CD4-positive, alpha-beta memory T cell (primary cell): ENCODE results near the gene HS1BP3. TPM values are rescaled to one million over a fixed set of nuclear protein-coding genes. Genes with fewer than 3 reads are reported as not detected.

ENCODE experiments used
- CTCF ChIA-PET: fragments of 350-600 bp; sonication (Branson Sonifier 250); formaldehyde crosslinking; loops from one replicate; lab custom pipeline; 2021; ENCODE audit warnings: inconsistent platforms; ENCODE audit not compliant: partially characterized antibody; lab: Charles Lee
- POLR2A ChIA-PET: fragments of 350-600 bp; sonication (Branson Sonifier 250); formaldehyde crosslinking; loops from one replicate; lab custom pipeline; 2021; ENCODE audit not compliant: partially characterized antibody; lab: Charles Lee
- DNase-seq, 5 donors: peaks; one replicate each; pipeline versions ENCODE4 v3.0.0 to v3.0.0-alpha.2; 2020 to 2022; ENCODE audit warnings: mixed read lengths in 1 of 5
- H3K27ac ChIP-seq: one replicate; pipeline ENCODE4 v1.7.0; 2013; ENCODE audit warnings: low read depth, low read length
- H3K27me3 ChIP-seq: 2 replicates; pipeline ENCODE4 v1.7.0; 2013; ENCODE audit warnings: mild to moderate bottlenecking, low read length, moderate library complexity; ENCODE audit not compliant: insufficient read depth
- H3K36me3 ChIP-seq: 2 replicates; pipeline ENCODE4 v1.7.0; 2013; ENCODE audit warnings: mild to moderate bottlenecking, low read length, moderate library complexity; ENCODE audit not compliant: insufficient read depth
- H3K4me1 ChIP-seq: 2 replicates; pipeline ENCODE4 v1.7.0; 2013; ENCODE audit warnings: mild to moderate bottlenecking, low read length, moderate library complexity; ENCODE audit not compliant: insufficient read depth
- H3K4me3 ChIP-seq, 2 donors: one replicate each; pipeline ENCODE4 v1.7.0; 2013; ENCODE audit warnings: low read length in 2 of 2, mild to moderate bottlenecking in 1 of 2
- H3K9me3 ChIP-seq, 2 donors: one replicate each; pipeline ENCODE4 v1.7.0; 2013; ENCODE audit warnings: low read length in 2 of 2, control low read depth in 1 of 2; ENCODE audit not compliant: control insufficient read depth in 1 of 2
- H3K27ac Mint-ChIP-seq, 7 donors: one replicate each; pipeline ENCODE4 v1.8.0; 2020 to 2021; ENCODE audit warnings: mixed read lengths in 7 of 7, mild to moderate bottlenecking in 6 of 7, inconsistent platforms in 3 of 7, moderate library complexity in 3 of 7
- H3K27me3 Mint-ChIP-seq, 2 donors: one replicate each; pipeline ENCODE4 v1.8.0; 2020 to 2021; ENCODE audit warnings: mixed read lengths in 2 of 2
- H3K36me3 Mint-ChIP-seq, 2 donors: one replicate each; pipeline ENCODE4 v1.8.0; 2020 to 2021; ENCODE audit warnings: mixed read lengths in 2 of 2, inconsistent platforms in 1 of 2, mild to moderate bottlenecking in 1 of 2
- H3K4me1 Mint-ChIP-seq, 4 donors: one replicate each; pipeline ENCODE4 v1.8.0; 2020 to 2021; ENCODE audit warnings: mixed read lengths in 4 of 4, mild to moderate bottlenecking in 1 of 4
- H3K4me3 Mint-ChIP-seq, 8 donors: one replicate each; pipeline ENCODE4 v1.8.0; 2020 to 2021; ENCODE audit warnings: mixed read lengths in 8 of 8, mild to moderate bottlenecking in 7 of 8, moderate library complexity in 6 of 8, inconsistent platforms in 3 of 8
- H3K9me3 Mint-ChIP-seq, 8 donors: one replicate each; pipeline ENCODE4 v1.8.0; 2020 to 2021; ENCODE audit warnings: mixed read lengths in 8 of 8, mild to moderate bottlenecking in 5 of 8, inconsistent platforms in 3 of 8, moderate library complexity in 1 of 8
- intact Hi-C: fragments of 100-400 bp; cut with micrococcal nuclease; formaldehyde crosslinking; loops from one replicate; pipeline ENCODE4 v1.15.1; 2023
- polyA plus RNA-seq, 2 donors: library from polyadenylated mRNA; unstranded; fragments of 300-500 nt; fragmentation: Illumina TruSeq; gene quantifications; one replicate each; pipeline ENCODE4 v1.2.3, GENCODE V29; 2021
- total RNA-seq, 2 experiments: library from RNA; stranded (reverse); gene quantifications; one replicate each; pipeline ENCODE4 v1.2.3, GENCODE V29; 2021

Gene HS1BP3
- total and polyA plus RNA-seq, 4 experiments from 2014 or later, result 16.7 to 20.1 (median 18.8) TPM

DNA sequence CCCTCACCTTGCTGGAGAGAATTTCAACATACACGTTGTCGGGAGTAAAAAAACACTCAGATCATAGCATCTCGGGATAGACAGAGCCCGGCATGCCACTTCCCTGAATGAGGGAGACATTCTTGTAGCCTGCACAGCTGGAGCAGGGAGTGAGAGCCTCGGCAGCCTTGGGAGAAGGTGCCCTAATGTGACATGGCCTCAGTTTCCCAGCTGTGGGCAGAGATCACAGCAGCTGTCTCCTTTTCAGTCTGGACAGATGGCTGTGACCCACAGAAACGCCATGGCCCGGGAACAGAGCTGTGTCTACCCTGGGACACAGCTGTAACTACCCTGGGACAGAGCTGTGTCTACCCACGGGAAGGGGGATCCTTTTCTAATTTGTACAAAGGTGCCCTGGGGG, 55.9 kb downstream of the HS1BP3 start:
- intact Hi-C loops, result no loop called here
- ChIA-PET POLR2A (no interaction called here), CTCF (interaction anchor here (1.4 to 2.5 kb wide), 2 partner anchors 47 to 66 kb away, joined by 4 to 8 read pairs; no protein-coding TSS in a partner anchor)
- no peak for DNase-seq
- no peaks in the 10 kb centered on the region for H3K27me3 Mint-ChIP-seq
- H3K4me1 Mint-ChIP-seq, result peaks cover 0 to 8% (median 1%) of the 10 kb centered on the region in 4 donors
- H3K36me3 Mint-ChIP-seq, result peaks cover 0 to 5% of the 10 kb centered on the region in 2 donors
- no peak overlapping the region for H3K4me3 ChIP-seq
- no peaks in the 10 kb centered on the region for H3K9me3 Mint-ChIP-seq
- H3K9me3 ChIP-seq, result no peaks in the 10 kb centered on the region
- no peaks in the 10 kb centered on the region for H3K27me3 ChIP-seq
- H3K27ac ChIP-seq, result no peak overlapping the region
- peak overlapping the region in 1 of 7 donors; percentile 8 for H3K27ac Mint-ChIP-seq
- H3K36me3 ChIP-seq, result no peaks in the 10 kb centered on the region
- no peak overlapping the region for H3K4me3 Mint-ChIP-seq
- no peaks in the 10 kb centered on the region for H3K4me1 ChIP-seq

DNA sequence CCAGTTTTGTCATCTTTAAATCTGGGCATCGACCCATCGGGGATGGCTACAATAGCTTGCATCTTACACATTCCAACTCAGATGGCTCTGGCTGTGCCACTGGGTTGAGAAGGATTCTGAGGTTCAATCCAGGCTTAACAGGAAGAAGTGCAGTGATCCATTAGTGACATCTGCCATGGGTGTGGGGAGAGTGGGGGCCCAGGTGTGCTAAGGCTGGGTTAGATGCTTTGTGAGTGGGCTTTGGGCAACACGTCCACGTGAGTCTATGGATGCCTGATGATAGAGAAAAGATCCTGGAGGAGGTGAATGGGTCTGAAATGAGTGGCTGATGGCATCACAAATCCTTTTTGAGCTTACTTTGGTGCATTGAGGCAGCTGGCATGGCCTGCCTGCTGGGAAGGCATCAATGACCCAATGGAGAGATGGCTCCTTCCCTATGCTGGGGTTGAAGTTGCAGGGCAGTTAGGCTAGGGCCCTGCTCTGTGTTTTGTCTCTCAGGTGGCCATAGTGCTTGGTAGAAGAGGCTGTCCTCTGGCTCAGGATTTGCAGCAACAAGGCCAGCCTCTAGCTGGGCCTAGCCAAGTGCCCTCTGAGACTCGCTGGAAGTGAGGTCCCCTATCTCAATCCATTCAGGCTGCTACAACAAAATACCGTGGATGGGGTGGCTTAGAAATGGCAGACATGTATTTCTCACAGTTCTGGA, 56.7 kb downstream of the HS1BP3 start:
- Mint-ChIP-seq H3K4me1 (peaks cover 0 to 8% (median 1%) of the 10 kb centered on the region in 4 donors), H3K9me3 (no peaks in the 10 kb centered on the region), H3K36me3 (peaks cover 0 to 5% of the 10 kb centered on the region in 2 donors), H3K27ac (no peak overlapping the region), H3K4me3 (no peak overlapping the region), H3K27me3 (no peaks in the 10 kb centered on the region)
- CTCF ChIA-PET, result interaction anchor here (2.5 kb wide), 1 partner anchor 67 kb away, joined by 8 read pairs; no protein-coding TSS in a partner anchor
- no peak for DNase-seq
- intact Hi-C loops, result no loop called here
- H3K4me1 ChIP-seq, result no peaks in the 10 kb centered on the region
- H3K4me3 ChIP-seq, result no peak overlapping the region
- POLR2A ChIA-PET, result no interaction called here
- H3K9me3 ChIP-seq, result no peaks in the 10 kb centered on the region
- no peak overlapping the region for H3K27ac ChIP-seq
- no peaks in the 10 kb centered on the region for H3K27me3 ChIP-seq
- H3K36me3 ChIP-seq, result no peaks in the 10 kb centered on the region

DNA sequence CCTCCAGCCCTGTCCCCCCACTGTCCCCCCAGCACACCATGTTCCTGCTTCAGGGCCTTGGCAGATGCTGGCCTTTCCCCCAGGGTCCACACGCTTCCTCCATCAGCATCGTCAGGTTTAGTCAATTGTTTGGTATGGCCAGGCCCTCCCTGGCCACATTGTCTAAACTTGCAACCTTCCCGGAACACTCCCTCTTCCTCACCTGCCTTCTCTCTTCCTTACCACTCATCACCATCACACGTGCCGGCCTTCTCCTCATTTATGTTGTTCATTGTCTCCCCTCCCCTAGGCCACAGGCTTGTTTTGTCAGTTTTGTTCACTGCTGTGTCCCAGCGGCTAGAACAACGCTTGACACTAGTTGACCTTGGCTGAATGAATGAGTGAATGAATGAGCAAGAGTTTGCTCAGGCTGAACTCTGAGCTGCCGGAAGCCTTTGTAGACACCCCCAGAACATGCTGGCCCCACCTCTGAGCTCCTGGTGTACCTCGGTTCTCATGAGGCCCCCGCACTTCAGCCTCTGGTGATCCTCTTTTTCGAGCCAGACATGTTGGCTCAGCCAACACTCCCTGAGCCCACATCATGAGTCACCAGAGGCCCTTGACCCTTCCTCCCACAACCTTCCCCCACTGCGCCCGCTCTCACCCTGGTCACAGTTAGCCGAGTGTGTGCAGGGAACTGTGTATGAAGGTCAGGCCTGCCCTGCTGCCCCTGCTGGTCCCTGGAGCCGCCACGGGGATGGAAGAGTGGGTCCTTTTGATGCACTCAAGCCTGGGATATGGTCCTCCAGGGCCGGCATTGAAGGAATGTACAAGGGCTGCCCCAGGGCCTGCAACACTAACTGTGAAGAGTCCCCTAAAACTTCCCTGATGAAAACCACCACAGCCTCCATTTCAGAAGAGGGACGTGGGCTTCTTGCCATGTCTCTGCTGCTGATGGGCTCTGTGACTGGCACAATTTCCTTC, 57.5 kb downstream of the HS1BP3 start:
- Mint-ChIP-seq H3K9me3 (no peaks in the 10 kb centered on the region), H3K27ac (no peak overlapping the region), H3K36me3 (peaks cover 0 to 5% of the 10 kb centered on the region in 2 donors), H3K4me3 (no peak overlapping the region), H3K4me1 (peaks cover 0 to 8% (median 1%) of the 10 kb centered on the region in 4 donors), H3K27me3 (no peaks in the 10 kb centered on the region)
- H3K36me3 ChIP-seq, result no peaks in the 10 kb centered on the region
- no peak overlapping the region for H3K27ac ChIP-seq
- no peak for DNase-seq
- ChIA-PET CTCF (no interaction called here), POLR2A (no interaction called here)
- no peak overlapping the region for H3K4me3 ChIP-seq
- H3K4me1 ChIP-seq, result no peaks in the 10 kb centered on the region
- intact Hi-C loops, result no loop called here
- no peaks in the 10 kb centered on the region for H3K27me3 ChIP-seq
- no peaks in the 10 kb centered on the region for H3K9me3 ChIP-seq

DNA sequence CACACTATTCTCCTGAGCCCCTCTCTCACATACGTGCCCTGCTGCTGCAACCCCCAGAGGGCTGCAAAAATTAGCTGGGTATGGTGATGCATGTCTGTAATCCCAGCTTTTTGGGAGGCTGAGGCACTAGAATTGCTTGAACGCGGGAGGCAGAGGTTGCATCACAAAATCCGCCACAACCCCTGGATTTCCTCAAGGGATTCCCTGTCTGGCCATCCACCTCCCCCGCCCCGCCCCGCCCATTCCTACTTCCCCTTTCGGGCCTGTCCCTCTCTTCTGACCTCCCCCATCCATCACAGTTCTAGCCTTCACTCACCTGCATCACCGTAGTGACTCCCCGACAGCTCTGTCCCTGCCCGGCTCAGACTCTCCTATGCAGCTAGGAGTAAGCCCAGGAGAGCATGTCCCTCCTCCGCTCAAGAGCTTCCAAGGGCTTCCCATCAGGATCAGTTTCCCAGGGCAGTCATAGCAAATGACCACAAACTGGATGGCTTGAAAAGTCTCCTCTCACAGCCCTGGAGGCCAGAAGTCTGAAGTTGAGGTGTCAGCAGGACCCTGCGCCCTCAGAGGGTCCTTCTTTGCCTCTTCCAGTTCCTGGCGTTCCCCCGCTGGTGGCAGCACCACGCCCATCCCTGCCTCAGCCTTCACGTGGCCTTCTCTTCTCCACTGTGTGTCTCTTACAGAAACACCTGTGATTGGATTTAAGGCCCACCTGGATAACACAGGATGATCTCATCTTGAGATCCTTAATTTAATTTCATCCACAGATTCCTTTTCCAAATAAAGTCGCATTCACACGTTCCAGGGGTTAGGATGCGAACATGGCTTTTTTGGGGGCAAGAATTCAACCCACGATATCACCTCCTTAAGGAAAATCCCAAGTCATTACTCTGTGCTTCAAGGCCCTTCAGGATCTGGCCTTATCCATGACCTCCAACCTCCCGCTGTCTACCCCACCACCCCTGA, 58.5 kb downstream of the HS1BP3 start:
- Histone ChIP-seq H3K36me3 (no peaks in the 10 kb centered on the region), H3K4me3 (no peak overlapping the region), H3K9me3 (no peaks in the 10 kb centered on the region), H3K4me1 (no peaks in the 10 kb centered on the region), H3K27ac (no peak overlapping the region), H3K27me3 (no peaks in the 10 kb centered on the region)
- no peaks in the 10 kb centered on the region for H3K27me3 Mint-ChIP-seq
- peaks cover 0 to 5% of the 10 kb centered on the region in 2 donors for H3K36me3 Mint-ChIP-seq
- intact Hi-C loops, result no loop called here
- POLR2A ChIA-PET, result interaction anchor here (1.3 kb wide), 1 partner anchor 16 kb away, joined by 3 read pairs; no protein-coding TSS in a partner anchor
- CTCF ChIA-PET, result no interaction called here
- no peak overlapping the region for H3K27ac Mint-ChIP-seq
- H3K9me3 Mint-ChIP-seq, result no peaks in the 10 kb centered on the region
- peaks cover 0 to 8% (median 1%) of the 10 kb centered on the region in 4 donors for H3K4me1 Mint-ChIP-seq
- no peak overlapping the region for H3K4me3 Mint-ChIP-seq
- DNase-seq, result no peak

DNA sequence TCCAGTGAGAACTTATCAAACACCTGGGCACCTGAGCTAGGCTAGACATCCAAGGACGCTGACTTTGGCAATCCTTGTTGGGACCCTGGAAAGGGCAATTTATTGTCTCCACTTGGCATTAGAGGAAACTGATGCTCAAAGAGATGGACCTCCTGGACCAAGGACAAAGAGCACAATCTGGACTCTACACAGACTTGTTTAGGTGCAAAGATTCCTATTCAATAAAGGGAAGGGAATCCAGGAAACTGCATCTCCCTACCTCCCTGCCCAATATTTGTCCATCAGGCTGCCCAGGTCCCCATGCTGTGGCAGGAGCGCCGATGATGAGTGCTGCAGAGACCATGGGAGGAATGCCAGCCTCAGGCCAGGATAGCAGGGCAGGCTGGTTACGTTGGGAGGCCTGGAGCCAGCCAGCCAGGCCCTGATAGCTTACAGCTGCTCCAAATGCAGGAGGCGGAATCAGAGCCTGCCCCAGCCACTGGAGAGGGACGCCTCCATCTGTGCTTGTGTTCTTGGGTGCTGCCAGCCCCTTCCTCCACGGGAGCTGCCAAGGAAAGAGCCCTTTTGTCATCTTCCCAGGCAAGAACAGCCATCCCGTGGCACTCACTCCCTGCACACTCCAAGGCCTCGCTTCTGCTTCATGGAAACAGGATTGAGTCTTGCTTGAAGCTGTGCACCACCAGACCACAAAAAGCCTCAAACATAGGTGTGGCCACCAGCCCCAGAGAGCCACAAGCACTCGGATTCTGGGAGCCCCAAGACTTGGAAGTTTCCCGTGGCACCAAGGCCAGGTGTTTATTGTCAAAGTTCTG, 60.0 kb downstream of the HS1BP3 start:
- Mint-ChIP-seq H3K4me1 (peaks cover 0 to 5% (median under 1%) of the 10 kb centered on the region in 4 donors), H3K27me3 (no peaks in the 10 kb centered on the region), H3K27ac (no peak overlapping the region), H3K36me3 (peaks cover 0 to 3% of the 10 kb centered on the region in 2 donors), H3K9me3 (no peaks in the 10 kb centered on the region), H3K4me3 (no peak overlapping the region)
- POLR2A ChIA-PET, result interaction anchor here (1.3 kb wide), 1 partner anchor 14 kb away, joined by 3 read pairs; no protein-coding TSS in a partner anchor
- CTCF ChIA-PET, result no interaction called here
- H3K4me1 ChIP-seq, result no peaks in the 10 kb centered on the region
- H3K9me3 ChIP-seq, result no peaks in the 10 kb centered on the region
- no peaks in the 10 kb centered on the region for H3K27me3 ChIP-seq
- no peak overlapping the region for H3K4me3 ChIP-seq
- no peaks in the 10 kb centered on the region for H3K36me3 ChIP-seq
- intact Hi-C loops, result no loop called here
- H3K27ac ChIP-seq, result no peak overlapping the region
- no peak for DNase-seq

DNA sequence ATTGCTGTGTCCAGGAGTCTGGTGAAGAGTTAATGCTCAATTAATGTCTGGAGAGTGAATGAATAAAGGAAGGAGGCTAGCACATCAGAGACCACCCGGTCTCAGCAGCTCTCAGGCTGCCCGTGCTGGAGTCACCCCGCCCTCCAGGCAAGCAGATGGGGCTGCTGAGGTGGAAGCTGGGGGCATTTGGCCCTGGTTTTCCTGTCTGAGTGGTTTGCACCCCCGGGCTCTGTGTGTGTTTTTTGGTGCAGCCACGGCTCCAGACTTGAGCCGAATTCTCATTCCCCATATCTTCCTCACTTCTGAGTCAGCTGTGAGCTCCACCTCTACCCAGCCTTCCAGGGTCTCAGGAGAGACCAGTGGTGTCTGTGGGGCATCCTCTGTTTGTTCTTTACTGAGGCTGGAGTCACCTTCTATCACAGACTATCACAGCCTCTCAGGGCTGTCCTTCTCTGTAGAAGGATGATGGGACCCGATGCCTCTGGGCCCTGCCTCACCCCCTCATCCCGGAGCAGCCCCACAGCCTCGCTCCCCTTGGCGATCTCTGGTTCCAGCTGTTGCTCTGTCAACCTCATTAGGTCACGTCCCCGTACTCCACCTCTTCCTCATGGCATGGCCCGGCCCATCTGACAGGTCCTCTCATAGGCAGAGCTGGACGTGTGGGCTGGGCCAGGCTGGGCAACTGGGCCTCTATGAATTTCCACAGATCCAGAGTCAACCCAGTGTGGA, 60.8 kb downstream of the HS1BP3 start:
- Histone ChIP-seq H3K27me3 (no peaks in the 10 kb centered on the region), H3K4me3 (no peak overlapping the region), H3K36me3 (no peaks in the 10 kb centered on the region), H3K27ac (no peak overlapping the region), H3K9me3 (no peaks in the 10 kb centered on the region), H3K4me1 (no peaks in the 10 kb centered on the region)
- H3K4me3 Mint-ChIP-seq, result no peak overlapping the region
- H3K9me3 Mint-ChIP-seq, result no peaks in the 10 kb centered on the region
- intact Hi-C loops, result no loop called here
- ChIA-PET CTCF (no interaction called here), POLR2A (no interaction called here)
- peak overlapping the region in 2 of 7 donors; percentile 42 to 62 for H3K27ac Mint-ChIP-seq
- no peaks in the 10 kb centered on the region for H3K27me3 Mint-ChIP-seq
- H3K4me1 Mint-ChIP-seq, result no peaks in the 10 kb centered on the region
- H3K36me3 Mint-ChIP-seq, result no peaks in the 10 kb centered on the region
- no peak for DNase-seq
